Measurements from ENCODE around the gene TRIM44.

The TRIM44 gene

DNA sequence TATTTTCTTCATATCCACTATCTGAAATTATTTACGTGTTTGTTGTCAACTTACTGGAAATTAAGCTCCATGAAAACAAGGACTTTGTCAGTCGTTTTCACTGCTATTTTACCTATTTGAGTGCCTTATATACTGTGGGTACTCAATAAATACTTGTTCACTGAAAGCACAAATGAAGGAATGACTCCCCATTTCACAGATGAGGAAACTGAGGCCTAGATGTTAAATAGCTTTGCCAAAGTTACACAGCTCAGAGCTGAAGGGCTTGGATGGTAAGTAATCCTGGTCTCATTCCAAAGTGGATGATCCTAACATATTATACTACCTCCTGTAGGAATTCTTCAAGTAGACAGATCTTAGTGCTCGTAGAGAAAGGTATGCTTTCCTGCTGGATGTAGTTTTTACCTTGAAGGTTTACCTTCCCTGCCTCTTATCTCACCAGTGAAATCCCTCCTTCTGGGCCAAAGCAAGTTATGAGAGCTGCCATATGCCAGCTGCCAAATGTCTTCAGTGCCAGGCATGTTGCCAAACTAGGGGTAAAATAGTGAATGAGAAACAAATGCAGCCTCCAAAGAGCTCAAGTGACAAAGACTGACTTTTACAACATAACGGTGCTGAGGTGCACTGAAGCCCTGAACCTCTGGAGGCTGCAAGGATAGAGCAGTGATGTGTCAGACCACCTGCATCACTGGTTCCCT lies 129.7 kb downstream of the TRIM44 start:
- H3K9ac ChIP-seq (ENCODE audit: low read length in 2 of 2), result no peak overlapping the region
- no peaks in the 10 kb centered on the region for H3K4me1 ChIP-seq (ENCODE audit: control insufficient read depth, insufficient read depth, low read length)
- H3K36me3 ChIP-seq (ENCODE audit: control insufficient read depth in 2 of 2, insufficient read depth in 2 of 2, low read length in 2 of 2), result no peaks in the 10 kb centered on the region
- no peaks in the 10 kb centered on the region for H3K27me3 ChIP-seq (ENCODE audit: control insufficient read depth in 1 of 2, insufficient read depth in 2 of 2, low read length in 2 of 2)
- no peak overlapping the region for H3K4me3 ChIP-seq (ENCODE audit: low read length in 2 of 2)
- no peak overlapping the region for H3K27ac ChIP-seq (ENCODE audit: low read length)
- no peaks in the 10 kb centered on the region for H3K9me3 ChIP-seq (ENCODE audit: control insufficient read depth in 2 of 2, low read length in 2 of 2)

DNA sequence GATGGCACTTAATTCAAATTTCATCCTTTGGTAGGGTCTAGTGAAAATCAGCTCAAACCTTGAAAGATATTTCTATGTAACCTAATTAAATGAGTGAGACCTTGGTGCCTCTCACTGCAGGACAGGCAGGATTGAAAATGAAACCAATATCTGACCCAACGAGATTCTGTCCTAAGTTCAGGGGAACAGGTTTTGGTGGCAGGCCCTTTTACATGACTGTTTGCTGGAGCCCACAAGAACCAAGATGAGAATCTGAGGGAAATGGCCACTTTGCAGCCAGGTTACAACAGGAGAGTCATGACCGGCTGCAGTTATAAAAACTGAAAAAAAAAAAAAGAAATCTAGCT lies 130.2 kb downstream of the TRIM44 start:
- Histone ChIP-seq H3K4me3 (ENCODE audit: low read length in 2 of 2) (no peak overlapping the region), H3K9ac (ENCODE audit: low read length in 2 of 2) (no peak overlapping the region), H3K27ac (ENCODE audit: low read length) (no peak overlapping the region), H3K27me3 (ENCODE audit: control insufficient read depth in 1 of 2, insufficient read depth in 2 of 2, low read length in 2 of 2) (no peaks in the 10 kb centered on the region), H3K9me3 (ENCODE audit: control insufficient read depth in 2 of 2, low read length in 2 of 2) (no peaks in the 10 kb centered on the region), H3K36me3 (ENCODE audit: control insufficient read depth in 2 of 2, insufficient read depth in 2 of 2, low read length in 2 of 2) (no peaks in the 10 kb centered on the region), H3K4me1 (ENCODE audit: control insufficient read depth, insufficient read depth, low read length) (no peaks in the 10 kb centered on the region)

DNA sequence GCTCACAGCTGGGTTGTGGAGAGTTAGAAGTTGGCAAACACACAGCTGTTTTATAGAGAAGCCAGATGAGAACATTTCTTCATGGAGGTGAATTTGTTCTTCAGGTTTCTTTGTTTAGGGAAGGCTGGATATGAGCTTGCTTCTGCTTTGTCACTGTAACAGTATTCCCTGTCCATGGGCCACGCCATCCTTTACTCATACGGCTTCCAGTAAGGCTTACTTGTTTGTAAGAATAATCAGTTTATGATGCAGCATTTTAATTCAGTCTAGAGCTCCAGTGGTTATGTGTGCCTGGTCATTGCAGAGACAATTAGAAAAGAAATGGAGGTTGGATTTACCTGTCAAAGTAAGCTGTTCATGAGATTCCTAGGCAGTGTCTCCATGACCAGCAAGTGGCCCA lies 131.8 kb downstream of the TRIM44 start:
- Histone ChIP-seq H3K9ac (ENCODE audit: low read length in 2 of 2) (no peak overlapping the region), H3K36me3 (ENCODE audit: control insufficient read depth in 2 of 2, insufficient read depth in 2 of 2, low read length in 2 of 2) (no peaks in the 10 kb centered on the region), H3K4me3 (ENCODE audit: low read length in 2 of 2) (no peak overlapping the region), H3K4me1 (ENCODE audit: control insufficient read depth, insufficient read depth, low read length) (no peaks in the 10 kb centered on the region), H3K27me3 (ENCODE audit: control insufficient read depth in 1 of 2, insufficient read depth in 2 of 2, low read length in 2 of 2) (no peaks in the 10 kb centered on the region), H3K27ac (ENCODE audit: low read length) (no peak overlapping the region), H3K9me3 (ENCODE audit: control insufficient read depth in 2 of 2, low read length in 2 of 2) (no peaks in the 10 kb centered on the region)

DNA sequence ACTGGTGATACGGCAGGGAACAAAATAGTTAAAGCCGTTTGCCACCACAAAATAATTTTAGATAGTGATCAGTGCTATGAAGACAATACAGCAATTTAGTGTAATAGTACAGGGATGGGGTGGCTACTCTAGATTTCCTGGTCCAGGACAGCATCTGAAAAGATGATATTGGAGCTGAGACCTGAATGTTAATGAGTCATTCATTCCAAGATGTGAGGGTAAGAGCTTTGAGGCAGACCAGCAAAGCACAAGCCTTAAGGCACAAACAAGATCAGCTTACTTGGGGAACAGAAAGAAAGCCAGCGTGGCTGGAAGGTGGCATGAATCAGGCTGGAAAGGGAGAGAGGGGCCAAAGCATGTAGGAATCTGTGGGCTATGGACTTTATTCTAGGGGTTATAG lies 132.3 kb downstream of the TRIM44 start:
- Histone ChIP-seq H3K27ac (ENCODE audit: low read length) (no peak overlapping the region), H3K9ac (ENCODE audit: low read length in 2 of 2) (no peak overlapping the region), H3K36me3 (ENCODE audit: control insufficient read depth in 2 of 2, insufficient read depth in 2 of 2, low read length in 2 of 2) (no peaks in the 10 kb centered on the region), H3K4me1 (ENCODE audit: control insufficient read depth, insufficient read depth, low read length) (no peaks in the 10 kb centered on the region), H3K27me3 (ENCODE audit: control insufficient read depth in 1 of 2, insufficient read depth in 2 of 2, low read length in 2 of 2) (no peaks in the 10 kb centered on the region), H3K4me3 (ENCODE audit: low read length in 2 of 2) (no peak overlapping the region), H3K9me3 (ENCODE audit: control insufficient read depth in 2 of 2, low read length in 2 of 2) (no peaks in the 10 kb centered on the region)

DNA sequence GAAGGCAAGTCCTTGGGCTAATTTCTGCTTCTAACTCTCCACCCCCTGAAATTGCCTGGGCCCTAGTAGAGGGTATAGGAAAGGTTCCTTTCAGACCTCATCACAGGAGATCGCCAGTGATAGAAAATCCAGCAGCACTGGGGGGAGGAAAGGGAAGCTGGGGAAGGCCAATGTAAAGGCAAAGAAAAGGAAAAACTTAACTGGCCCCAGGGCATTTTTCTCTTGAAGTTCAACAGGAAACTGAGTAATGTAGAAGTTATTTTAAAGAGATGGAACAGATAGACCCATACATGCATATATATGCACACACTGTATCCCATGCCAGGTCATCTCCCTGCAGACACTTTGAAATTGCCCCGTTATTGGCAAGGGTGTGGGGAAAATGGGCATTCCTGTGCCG lies 134.0 kb downstream of the TRIM44 start:
- H3K27me3 ChIP-seq (ENCODE audit: control insufficient read depth in 1 of 2, insufficient read depth in 2 of 2, low read length in 2 of 2), result no peaks in the 10 kb centered on the region
- H3K36me3 ChIP-seq (ENCODE audit: control insufficient read depth in 2 of 2, insufficient read depth in 2 of 2, low read length in 2 of 2), result no peaks in the 10 kb centered on the region
- no peak overlapping the region for H3K9ac ChIP-seq (ENCODE audit: low read length in 2 of 2)
- H3K4me1 ChIP-seq (ENCODE audit: control insufficient read depth, insufficient read depth, low read length), result no peaks in the 10 kb centered on the region
- no peak overlapping the region for H3K27ac ChIP-seq (ENCODE audit: low read length)
- no peaks in the 10 kb centered on the region for H3K9me3 ChIP-seq (ENCODE audit: control insufficient read depth in 2 of 2, low read length in 2 of 2)
- no peak overlapping the region for H3K4me3 ChIP-seq (ENCODE audit: low read length in 2 of 2)

DNA sequence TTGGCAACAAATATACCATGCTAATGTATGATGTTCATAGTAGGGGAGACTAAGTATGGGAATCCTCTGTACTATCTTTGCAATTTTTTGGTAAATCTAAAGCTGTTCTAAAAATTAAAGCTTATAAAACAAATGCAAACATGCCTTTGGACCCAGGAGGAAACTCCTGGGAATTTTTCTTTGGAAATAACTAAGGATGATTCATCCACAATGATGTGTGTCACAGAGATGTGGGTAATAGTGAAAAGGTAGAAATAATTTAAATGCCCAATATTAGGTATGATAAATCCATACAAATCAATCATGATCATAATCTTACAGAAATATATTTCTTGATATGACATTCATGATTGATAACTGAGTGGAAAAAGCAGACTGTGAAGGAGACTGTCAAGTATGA lies 135.8 kb downstream of the TRIM44 start:
- H3K9ac ChIP-seq (ENCODE audit: low read length in 2 of 2), result no peak overlapping the region
- no peaks in the 10 kb centered on the region for H3K9me3 ChIP-seq (ENCODE audit: control insufficient read depth in 2 of 2, low read length in 2 of 2)
- H3K27ac ChIP-seq (ENCODE audit: low read length), result no peak overlapping the region
- H3K4me3 ChIP-seq (ENCODE audit: low read length in 2 of 2), result no peak overlapping the region
- H3K36me3 ChIP-seq (ENCODE audit: control insufficient read depth in 2 of 2, insufficient read depth in 2 of 2, low read length in 2 of 2), result no peaks in the 10 kb centered on the region
- no peaks in the 10 kb centered on the region for H3K27me3 ChIP-seq (ENCODE audit: control insufficient read depth in 1 of 2, insufficient read depth in 2 of 2, low read length in 2 of 2)
- H3K4me1 ChIP-seq (ENCODE audit: control insufficient read depth, insufficient read depth, low read length), result no peaks in the 10 kb centered on the region

DNA sequence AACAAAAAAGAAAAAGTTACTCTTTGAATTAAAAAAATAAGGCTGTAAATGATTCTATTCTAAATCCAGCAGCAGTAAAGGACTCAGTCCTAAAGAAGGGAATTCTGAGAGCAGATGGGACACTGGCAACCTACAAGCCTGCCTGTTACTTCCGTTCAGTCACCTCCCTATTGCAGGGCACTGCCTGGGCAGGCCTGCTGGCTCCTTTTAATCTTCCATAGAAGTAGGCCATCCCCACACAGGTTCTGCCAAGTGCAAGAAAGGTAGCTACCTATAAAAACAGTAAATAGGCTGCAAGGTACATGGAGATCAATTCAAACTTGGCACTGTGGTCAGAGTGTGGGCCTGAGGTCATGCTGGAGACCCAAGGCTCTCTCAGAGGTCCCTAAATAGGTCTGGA lies 136.4 kb downstream of the TRIM44 start:
- Histone ChIP-seq H3K4me3 (ENCODE audit: low read length in 2 of 2) (no peak overlapping the region), H3K4me1 (ENCODE audit: control insufficient read depth, insufficient read depth, low read length) (no peaks in the 10 kb centered on the region)

DNA sequence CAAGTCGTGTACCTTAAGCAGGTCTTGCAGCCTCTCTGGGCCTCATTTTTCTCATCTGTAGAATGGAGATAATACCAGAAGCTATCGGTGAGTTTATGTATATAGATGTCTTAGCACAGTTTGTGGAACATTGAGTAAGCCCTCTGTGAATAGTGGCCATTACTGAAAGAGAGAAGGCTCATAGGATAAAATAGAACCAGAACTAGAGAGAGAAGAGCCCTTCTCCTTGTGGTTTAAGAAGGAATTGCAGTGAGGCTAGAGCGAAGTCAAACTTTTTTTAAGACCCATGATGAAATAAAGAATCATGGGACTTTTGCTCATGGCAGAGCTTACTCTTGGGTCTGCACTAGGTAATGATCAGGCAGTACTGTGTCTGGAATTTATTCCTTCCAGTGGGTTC lies 137.1 kb downstream of the TRIM44 start:
- Histone ChIP-seq H3K9ac (ENCODE audit: low read length in 2 of 2) (no peak overlapping the region), H3K9me3 (ENCODE audit: control insufficient read depth in 2 of 2, low read length in 2 of 2) (no peaks in the 10 kb centered on the region), H3K27me3 (ENCODE audit: control insufficient read depth in 1 of 2, insufficient read depth in 2 of 2, low read length in 2 of 2) (no peaks in the 10 kb centered on the region), H3K4me3 (ENCODE audit: low read length in 2 of 2) (no peak overlapping the region), H3K36me3 (ENCODE audit: control insufficient read depth in 2 of 2, insufficient read depth in 2 of 2, low read length in 2 of 2) (no peaks in the 10 kb centered on the region), H3K4me1 (ENCODE audit: control insufficient read depth, insufficient read depth, low read length) (no peaks in the 10 kb centered on the region), H3K27ac (ENCODE audit: low read length) (no peak overlapping the region)

More for the DNA sequence above, 136.4 kb downstream of the TRIM44 start:
- Histone ChIP-seq H3K9me3 (ENCODE audit: control insufficient read depth in 2 of 2, low read length in 2 of 2) (no peaks in the 10 kb centered on the region), H3K36me3 (ENCODE audit: control insufficient read depth in 2 of 2, insufficient read depth in 2 of 2, low read length in 2 of 2) (no peaks in the 10 kb centered on the region), H3K9ac (ENCODE audit: low read length in 2 of 2) (no peak overlapping the region), H3K27me3 (ENCODE audit: control insufficient read depth in 1 of 2, insufficient read depth in 2 of 2, low read length in 2 of 2) (no peaks in the 10 kb centered on the region), H3K27ac (ENCODE audit: low read length) (no peak overlapping the region)

DNA sequence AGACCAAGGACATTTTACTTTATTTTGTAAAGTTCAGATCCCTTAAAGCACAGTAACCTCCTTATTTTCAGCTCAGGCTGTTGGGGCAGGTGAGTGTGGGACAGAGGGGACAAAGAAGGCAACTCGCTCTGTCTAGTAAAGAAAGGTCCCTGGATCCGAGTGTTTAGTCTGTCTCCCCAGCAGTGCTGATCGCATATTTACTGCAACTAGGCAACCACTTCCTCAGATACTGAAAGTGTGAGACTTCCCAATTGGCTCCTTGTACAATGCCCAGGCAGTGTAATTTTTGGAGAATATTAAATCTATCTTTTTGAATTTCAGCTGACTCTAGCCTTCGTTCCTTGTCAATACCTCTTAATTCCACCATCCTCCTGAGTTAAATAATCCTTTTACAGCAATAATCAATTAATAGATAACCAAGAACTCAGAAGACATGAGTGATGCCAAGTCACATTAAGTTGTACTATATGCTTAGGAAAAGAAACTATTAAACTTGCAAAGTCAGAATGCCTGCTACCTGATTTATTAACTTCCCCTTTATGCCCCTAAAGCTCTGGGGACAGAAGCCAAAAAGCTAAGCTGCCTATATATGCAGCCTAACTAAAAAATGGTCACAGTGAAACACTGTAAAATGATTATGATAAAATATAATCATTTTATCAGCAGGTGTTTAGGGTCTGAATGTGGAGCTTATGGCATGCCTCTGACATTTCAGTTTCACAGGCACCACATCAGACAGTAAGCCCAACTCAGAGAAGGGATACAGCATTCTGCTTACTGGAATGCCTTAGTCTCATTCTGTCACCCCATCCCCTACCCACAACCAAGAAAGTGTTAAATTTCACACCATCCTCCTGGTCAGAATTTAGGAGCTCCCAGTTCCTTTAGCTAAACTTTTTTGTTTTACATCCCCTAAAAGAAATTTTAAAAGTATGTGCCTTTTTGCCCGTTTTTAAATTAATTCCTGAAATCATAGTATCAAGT lies 138.7 kb downstream of the TRIM44 start:
- H3K27ac ChIP-seq (ENCODE audit: low read length), result no peak overlapping the region
- H3K27me3 ChIP-seq (ENCODE audit: control insufficient read depth in 1 of 2, insufficient read depth in 2 of 2, low read length in 2 of 2), result no peaks in the 10 kb centered on the region
- H3K9me3 ChIP-seq (ENCODE audit: control insufficient read depth in 2 of 2, low read length in 2 of 2), result no peaks in the 10 kb centered on the region
- H3K9ac ChIP-seq (ENCODE audit: low read length in 2 of 2), result no peak overlapping the region
- H3K4me1 ChIP-seq (ENCODE audit: control insufficient read depth, insufficient read depth, low read length), result no peaks in the 10 kb centered on the region
- H3K36me3 ChIP-seq (ENCODE audit: control insufficient read depth in 2 of 2, insufficient read depth in 2 of 2, low read length in 2 of 2), result peaks cover 0 to 3% of the 10 kb centered on the region in 2 donors
- H3K4me3 ChIP-seq (ENCODE audit: low read length in 2 of 2), result no peak overlapping the region

DNA sequence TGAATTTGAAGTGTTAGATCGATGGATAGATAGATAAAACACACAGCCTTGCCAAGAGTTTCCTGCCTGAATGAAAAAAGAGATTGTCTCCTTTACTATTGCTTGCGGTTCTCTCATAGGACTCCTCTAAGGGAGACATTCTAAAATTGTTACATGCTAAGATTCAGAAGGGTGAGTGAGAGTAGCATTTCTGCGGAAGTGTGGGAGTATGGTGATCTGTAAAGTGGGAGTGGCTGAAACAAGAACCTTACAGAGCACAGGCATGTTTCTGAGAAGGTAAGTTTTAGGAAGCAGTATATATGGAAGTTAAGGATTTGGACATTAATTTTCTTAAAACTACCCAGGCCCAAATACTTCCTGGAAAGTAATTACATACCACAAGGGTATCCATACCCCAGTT lies 139.6 kb downstream of the TRIM44 start:
- Histone ChIP-seq H3K4me3 (ENCODE audit: low read length in 2 of 2) (no peak overlapping the region), H3K4me1 (ENCODE audit: control insufficient read depth, insufficient read depth, low read length) (no peaks in the 10 kb centered on the region), H3K9me3 (ENCODE audit: control insufficient read depth in 2 of 2, low read length in 2 of 2) (no peaks in the 10 kb centered on the region), H3K9ac (ENCODE audit: low read length in 2 of 2) (no peak overlapping the region), H3K36me3 (ENCODE audit: control insufficient read depth in 2 of 2, insufficient read depth in 2 of 2, low read length in 2 of 2) (peaks cover 0 to 5% of the 10 kb centered on the region in 2 donors), H3K27me3 (ENCODE audit: control insufficient read depth in 1 of 2, insufficient read depth in 2 of 2, low read length in 2 of 2) (no peaks in the 10 kb centered on the region), H3K27ac (ENCODE audit: low read length) (no peak overlapping the region)

DNA sequence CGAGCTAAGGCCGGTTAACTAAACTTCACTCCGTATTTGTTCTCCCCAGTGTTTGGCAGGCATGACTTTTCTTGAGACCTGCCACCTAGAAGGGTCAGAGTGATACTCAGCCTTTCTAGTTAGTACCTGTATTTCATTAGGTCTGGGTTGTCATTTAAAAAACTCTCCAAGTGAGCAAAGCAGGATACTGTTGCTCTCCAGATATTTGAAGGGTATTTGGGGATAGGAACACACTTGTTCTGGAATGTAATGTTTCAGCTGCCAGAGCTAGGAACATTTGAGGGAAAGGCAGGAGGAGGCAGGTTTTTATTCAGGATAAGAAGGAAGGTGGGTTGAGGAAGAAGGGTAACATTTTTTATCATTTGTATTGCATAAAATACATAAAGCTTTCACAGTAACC lies 140.1 kb downstream of the TRIM44 start:
- Histone ChIP-seq H3K9ac (ENCODE audit: low read length in 2 of 2) (no peak overlapping the region), H3K9me3 (ENCODE audit: control insufficient read depth in 2 of 2, low read length in 2 of 2) (no peaks in the 10 kb centered on the region), H3K27ac (ENCODE audit: low read length) (no peak overlapping the region), H3K4me1 (ENCODE audit: control insufficient read depth, insufficient read depth, low read length) (no peaks in the 10 kb centered on the region), H3K4me3 (ENCODE audit: low read length in 2 of 2) (no peak overlapping the region), H3K36me3 (ENCODE audit: control insufficient read depth in 2 of 2, insufficient read depth in 2 of 2, low read length in 2 of 2) (peaks cover 0 to 5% of the 10 kb centered on the region in 2 donors), H3K27me3 (ENCODE audit: control insufficient read depth in 1 of 2, insufficient read depth in 2 of 2, low read length in 2 of 2) (no peaks in the 10 kb centered on the region)

Data from stomach smooth muscle (tissue), 2 donors.